ENCODE results near the gene EAPP.
"Not testable (repeated sequence)": the region's sequence is repeated elsewhere in the genome, so short reads cannot be mapped to it uniquely, and the experiment has no call there.

EAPP gene

GRCh38 chr14:34478261-34478660, 61.2 kb downstream of the EAPP start:
- no peak for DNase-seq

GRCh38 chr14:34476036-34476435, 63.5 kb downstream of the EAPP start:
- DNase-seq = not testable (repeated sequence)

GRCh38 chr14:34475163-34475562, 64.3 kb downstream of the EAPP start:
- DNase-seq = no peak

- DNase-seq = no peak
Measured at GRCh38 chr14:34474187-34474679, 65.3 kb downstream of the EAPP start.

- DNase-seq = no peak
Measured at GRCh38 chr14:34472706-34473279, 66.7 kb downstream of the EAPP start.

GRCh38 chr14:34470319-34470718, 69.2 kb downstream of the EAPP start:
- no peak for DNase-seq

- no peak for DNase-seq
Measured at GRCh38 chr14:34466691-34467090, 72.8 kb downstream of the EAPP start.
